HG02840 (cell line): ENCODE data around the gene MOCS2.

Source experiments
- ATAC-seq: cut with Tn5 transposase; IDR thresholded peaks from one replicate; pipeline ENCODE4 v1.9.1; 2021; ENCODE audit warnings: mild to moderate bottlenecking, moderate library complexity, moderate number of reproducible peaks; ENCODE audit not compliant: unreplicated experiment, low FRiP score

The MOCS2 gene

GRCh38 chr5:53059281-53059680 lies 50.3 kb downstream of the MOCS2 start:
- no peak for ATAC-seq

- no peak for ATAC-seq
These were observed 54.2 kb downstream of the MOCS2 start for GRCh38 chr5:53055365-53055764.

- no peak for ATAC-seq
These were observed 56.2 kb downstream of the MOCS2 start for GRCh38 chr5:53053364-53053763.

DNA sequence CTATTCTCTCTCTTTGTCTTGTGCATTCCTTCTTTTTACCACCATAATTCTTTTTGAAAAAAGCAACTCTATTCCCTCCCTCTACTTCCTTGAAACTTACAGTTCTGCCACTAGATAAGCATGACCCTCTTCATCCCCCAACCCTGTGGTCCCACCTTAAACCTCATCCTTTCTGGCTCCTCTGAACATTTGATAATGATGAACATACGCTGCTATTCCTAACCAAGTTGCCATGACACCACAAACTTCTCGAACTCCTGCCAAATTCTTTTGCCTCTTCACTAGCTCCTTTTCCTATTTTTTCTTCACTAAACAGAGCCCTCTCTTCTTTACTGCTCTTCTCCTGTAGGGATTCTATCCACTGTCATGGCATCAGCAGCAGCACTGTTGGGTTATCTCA lies 57.1 kb downstream of the MOCS2 start:
- ATAC-seq = no peak

DNA sequence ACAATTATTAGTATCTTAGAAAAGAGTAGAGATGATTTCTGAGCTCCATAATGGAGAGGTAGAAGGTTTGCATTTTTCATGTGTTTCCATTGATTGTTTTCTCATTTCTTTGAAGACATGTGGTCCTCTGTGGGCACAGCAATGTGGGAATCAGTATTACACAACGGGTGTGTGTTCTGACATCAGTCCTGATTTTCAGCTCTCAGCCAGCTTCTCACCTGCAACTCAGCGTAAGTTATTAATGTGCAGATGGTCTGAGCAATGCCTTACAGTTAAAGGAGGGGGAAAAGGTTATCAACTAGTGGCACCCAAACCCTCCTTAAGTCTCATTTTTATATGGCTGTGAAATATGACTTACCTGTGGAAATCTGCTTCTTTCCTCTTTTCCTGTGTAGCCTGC lies 61.3 kb downstream of the MOCS2 start:
- no peak for ATAC-seq
